ENCODE measurements around the gene PEX5L.
A peak's percentile ranks its signal among the peaks of the same experiment; 100 is the strongest.

Gene PEX5L

DNA sequence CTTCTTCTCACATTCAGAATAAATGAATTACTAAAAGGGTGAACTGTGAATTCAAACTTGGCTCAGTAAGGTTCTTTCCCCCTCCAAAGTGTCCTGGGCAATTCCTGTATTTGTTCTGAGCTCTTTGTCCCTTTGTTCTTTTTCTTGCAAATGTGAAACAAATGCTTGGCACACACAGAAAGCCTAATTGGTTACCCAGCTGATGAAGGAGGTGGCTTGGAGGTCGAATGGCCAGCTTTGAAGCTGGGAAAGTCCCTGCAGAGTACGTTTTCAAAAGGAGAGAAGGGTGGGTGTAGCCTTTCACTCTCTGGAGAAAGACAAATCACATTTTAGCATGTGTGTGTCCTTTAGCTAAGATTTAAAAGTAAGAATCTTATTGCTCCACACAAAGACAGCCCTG is 154.4 kb downstream of the PEX5L start:
- H3K27ac ChIP-seq: no peak overlapping the region
- TF ChIP-seq CTCF (IDR thresholded peaks at IDR 0.05) (no peak), ZFX (IDR thresholded peaks at IDR 0.05; ENCODE audit: borderline replicate concordance) (no peak)

GRCh38 chr3:179881791-179882190 is 154.9 kb downstream of the PEX5L start:
- no peak overlapping the region for H3K27ac ChIP-seq
- TF ChIP-seq ZFX (IDR thresholded peaks at IDR 0.05; ENCODE audit: borderline replicate concordance) (no peak), CTCF (IDR thresholded peaks at IDR 0.05) (no peak)

DNA sequence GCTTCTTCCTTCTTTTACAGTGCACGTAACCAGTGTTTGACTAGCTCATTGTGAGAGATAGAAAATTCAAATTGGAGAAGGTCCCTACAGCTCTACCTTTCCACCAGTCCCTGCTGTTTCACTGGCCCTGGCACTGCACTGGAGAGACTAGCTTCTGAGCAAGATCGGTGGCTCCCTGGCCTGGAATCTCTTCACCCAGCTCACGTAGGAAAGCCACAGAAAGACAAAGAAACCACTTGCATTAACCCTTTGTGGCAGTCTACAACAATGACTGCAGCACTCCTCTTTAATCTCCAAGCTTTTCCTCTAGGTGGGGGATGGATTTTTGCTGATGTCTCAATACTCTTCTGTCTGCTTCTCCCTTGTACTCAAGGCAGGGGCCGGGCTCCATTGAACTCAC is 155.9 kb downstream of the PEX5L start:
- TF ChIP-seq ZFX (IDR thresholded peaks at IDR 0.05; ENCODE audit: borderline replicate concordance): no peak
- no peak overlapping the region for H3K27ac ChIP-seq

DNA sequence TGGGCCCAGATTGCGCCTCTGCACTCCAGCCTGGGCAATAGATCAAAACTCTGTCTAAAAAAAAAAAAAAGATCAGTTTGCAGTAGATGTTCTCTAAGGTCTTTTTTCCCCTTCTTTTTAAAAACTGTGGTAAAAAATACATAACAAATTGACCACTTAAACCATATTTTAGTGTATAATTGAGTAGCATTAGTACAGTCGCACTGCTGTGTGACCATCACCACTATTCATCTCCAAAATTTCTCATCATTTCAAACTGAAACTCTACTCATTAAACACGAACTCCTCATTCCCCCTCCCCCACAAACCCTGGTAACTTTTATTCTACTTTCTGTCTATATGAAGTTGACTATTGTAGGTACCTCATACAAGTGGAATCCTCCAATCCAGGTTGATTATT is 160.3 kb downstream of the PEX5L start:
- TF ChIP-seq CTCF (IDR thresholded peaks at IDR 0.05) (no peak), ZFX (IDR thresholded peaks at IDR 0.05; ENCODE audit: borderline replicate concordance) (no peak)
- no peak overlapping the region for H3K27ac ChIP-seq

GRCh38 chr3:179872842-179873241 is 163.9 kb downstream of the PEX5L start:
- no peak overlapping the region for H3K27ac ChIP-seq
- no peak for TF ChIP-seq ZFX (IDR thresholded peaks at IDR 0.05; ENCODE audit: borderline replicate concordance)
- 0 out of 2 replicates have a peak, but pooled peaks have one; percentile 5 for TF ChIP-seq CTCF (IDR thresholded peaks at IDR 0.05)

GRCh38 chr3:179871782-179872181 is 165.0 kb downstream of the PEX5L start:
- no peak overlapping the region for H3K27ac ChIP-seq
- TF ChIP-seq CTCF (IDR thresholded peaks at IDR 0.05) (no peak), ZFX (IDR thresholded peaks at IDR 0.05; ENCODE audit: borderline replicate concordance) (no peak)

GRCh38 chr3:179868715-179869114 is 168.0 kb downstream of the PEX5L start:
- no peak for TF ChIP-seq ZFX (IDR thresholded peaks at IDR 0.05; ENCODE audit: borderline replicate concordance)
- no peak for TF ChIP-seq CTCF (IDR thresholded peaks at IDR 0.05)
- H3K27ac ChIP-seq: no peak overlapping the region

- no peak overlapping the region for H3K27ac ChIP-seq
- no peak for TF ChIP-seq CTCF (IDR thresholded peaks at IDR 0.05)
- no peak for TF ChIP-seq ZFX (IDR thresholded peaks at IDR 0.05; ENCODE audit: borderline replicate concordance)
Observed at GRCh38 chr3:179867961-179868360, 168.8 kb downstream of the PEX5L start.

Data from 22Rv1 (cell line).